PC-3 (cell line): ENCODE data around the gene DNASE1.

Experiments
- CTCF ChIP-seq: fragments of 300-600 bp; sonication (generic); conservative IDR thresholded peaks from 2 replicates; pipeline ENCODE4 v1.5.1; 2017; ENCODE audit warnings: antibody characterized with exemption, low read depth, mild to moderate bottlenecking, low read length
- EZH2 ChIP-seq: fragments of 300-600 bp; sonication (generic); IDR thresholded peaks from one replicate; pipeline ENCODE4 v1.6.1; 2017; ENCODE audit warnings: antibody characterized with exemption, mild to moderate bottlenecking, low read length; ENCODE audit not compliant: unreplicated experiment

GRCh38 chr16:3706253-3707012 is 51.9 kb downstream of the DNASE1 start:
- no peak for TF ChIP-seq CTCF
- no peak for TF ChIP-seq EZH2
